Measurements from ENCODE around the gene CCDC7.
"Not testable (repeated sequence)": the region's sequence is repeated elsewhere in the genome, so short reads cannot be mapped to it uniquely, and the experiment has no call there.

CCDC7 gene

DNA sequence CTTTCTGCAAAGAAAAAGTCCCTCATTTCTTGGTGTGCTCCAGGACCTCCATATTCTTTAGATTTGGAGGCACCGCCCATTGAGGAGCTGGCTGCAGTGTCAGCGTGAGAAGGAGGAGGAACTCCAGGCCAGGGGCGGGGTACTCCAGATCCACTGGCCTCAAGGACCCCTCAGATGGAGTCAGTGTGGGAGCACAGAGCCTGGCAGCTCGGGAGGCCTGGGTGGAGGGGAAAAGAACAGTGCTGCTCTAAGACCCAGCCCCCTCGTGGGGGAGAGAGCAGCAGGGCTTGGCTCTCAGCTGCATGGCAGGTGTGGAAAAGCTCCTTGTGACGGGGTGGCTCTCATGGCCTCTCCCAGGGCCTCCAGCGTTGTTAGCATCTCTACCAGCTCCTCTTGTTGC lies 441.5 kb downstream of the CCDC7 start:
- no peak for DNase-seq (ENCODE audit: low read depth in 2 of 2)

DNA sequence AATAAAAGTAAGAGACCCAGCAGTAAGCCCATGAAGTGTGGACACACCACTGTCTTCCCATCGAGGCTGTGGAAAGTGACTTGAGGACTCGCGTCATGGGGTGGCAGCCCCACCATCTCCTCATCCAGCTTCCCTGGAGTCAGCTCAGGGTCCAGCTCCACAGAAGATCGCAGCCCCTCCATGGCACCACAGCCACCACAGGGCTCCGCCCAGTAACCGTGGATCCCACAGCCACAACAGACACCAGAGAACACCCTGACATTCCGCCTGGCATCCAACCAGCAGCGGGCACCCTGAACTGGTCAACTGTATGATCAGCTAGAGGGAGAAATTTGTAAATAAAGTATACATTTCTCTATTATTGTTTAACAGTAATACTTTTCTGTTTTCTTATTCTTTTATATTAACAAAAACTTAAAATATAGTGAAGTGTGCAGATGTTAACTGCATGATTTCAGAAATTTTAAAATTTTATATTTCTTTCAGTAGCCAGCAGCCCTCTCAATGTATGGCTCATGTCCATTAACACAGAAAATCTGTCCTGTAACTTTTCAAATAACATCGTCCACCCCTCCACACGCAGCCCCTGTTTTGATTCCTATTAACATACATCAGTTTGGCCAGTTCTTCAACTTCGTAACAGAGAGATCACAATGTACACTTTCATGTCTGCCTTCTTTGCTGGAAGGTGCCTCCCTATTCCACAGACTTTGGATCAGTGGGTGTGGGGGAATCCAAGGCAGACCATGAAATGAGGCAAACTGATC lies 442.4 kb downstream of the CCDC7 start:
- DNase-seq (ENCODE audit: low read depth in 2 of 2): no peak

DNA sequence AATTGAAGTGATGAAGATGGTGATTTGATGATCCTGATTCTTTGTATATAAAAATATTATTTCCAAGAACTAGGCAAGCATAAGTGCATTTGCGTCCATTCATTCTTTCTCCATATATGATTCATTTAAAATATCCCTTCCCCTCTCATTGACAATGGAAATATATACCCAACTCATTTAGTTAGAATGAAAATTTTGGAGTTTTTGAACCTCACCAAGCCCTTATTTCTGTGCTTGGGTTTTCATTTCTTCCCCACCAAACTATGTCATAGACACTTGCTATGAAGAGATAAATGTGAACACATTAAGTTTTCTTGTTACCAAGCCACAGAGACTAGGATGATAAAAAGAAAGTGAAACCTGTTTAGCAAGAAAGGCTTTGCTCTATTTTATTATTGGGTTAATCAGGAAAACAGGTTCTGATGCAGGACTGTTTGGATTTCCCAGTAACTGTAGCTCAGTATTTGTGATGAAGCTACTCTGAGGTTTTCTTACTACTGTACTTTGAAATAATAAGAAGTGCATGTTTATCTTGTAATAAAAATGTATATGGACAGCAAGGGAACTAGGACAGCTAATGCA lies 443.8 kb downstream of the CCDC7 start:
- DNase-seq (ENCODE audit: low read depth in 2 of 2): no peak

DNA sequence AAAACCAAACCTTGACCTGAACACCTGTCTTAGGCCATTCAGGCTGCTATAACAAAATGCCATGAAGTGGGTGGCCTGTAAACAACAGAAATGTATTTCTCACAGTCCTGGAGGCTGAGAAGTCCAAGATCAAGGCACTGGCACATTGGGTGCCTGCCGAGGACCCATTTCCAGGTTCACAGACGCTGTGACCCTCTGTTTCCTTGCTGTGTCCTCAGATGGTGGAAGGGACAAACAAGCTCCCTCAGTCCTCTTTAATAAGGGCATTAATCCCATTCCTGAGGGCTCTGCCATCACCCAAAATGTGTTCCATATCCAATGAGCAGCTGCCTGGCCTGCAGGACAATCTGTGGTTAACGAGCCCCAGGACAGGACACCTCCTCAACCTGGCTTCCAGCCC lies 444.5 kb downstream of the CCDC7 start:
- DNase-seq (ENCODE audit: low read depth in 2 of 2): no peak

DNA sequence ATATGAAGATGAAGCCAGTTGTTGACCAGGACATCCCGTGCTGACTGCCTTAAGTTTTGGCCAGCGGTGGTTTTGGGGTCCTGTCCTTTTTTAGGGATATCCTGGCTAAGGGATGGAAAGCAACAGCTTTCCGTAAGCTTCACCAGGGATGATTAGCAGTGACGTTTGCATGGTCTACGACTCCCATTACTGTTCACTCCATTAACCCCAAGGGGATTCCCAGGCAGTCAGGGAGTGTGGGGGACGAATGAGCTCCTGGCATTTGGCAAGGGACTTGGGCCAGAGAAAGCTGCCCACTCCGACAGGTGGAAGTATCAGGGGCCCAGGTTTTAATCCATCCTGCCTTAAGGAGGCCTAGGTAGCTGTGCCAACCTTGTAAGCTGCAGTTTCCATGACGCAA lies 445.3 kb downstream of the CCDC7 start:
- DNase-seq (ENCODE audit: low read depth in 2 of 2): no peak

DNA sequence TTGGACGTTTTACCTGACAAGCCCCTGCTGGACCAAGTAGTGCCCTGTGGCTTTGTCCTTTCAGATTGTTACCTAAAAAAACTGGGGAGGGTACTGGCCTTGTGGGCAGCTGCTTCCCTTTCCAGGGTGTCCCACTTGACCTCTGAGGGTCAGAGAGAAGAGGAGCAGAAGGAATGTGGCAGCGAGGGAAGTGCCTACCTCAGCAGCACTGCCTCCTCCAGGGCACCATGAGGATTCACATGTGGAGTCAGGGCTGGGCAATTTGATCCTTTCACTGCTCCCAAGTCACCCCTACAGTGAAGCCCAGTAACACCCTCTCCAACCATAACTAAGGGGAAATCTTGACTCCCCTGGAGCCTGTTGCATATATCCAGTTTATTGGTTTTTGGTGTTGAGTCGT lies 447.5 kb downstream of the CCDC7 start:
- DNase-seq (ENCODE audit: low read depth in 2 of 2): no peak

DNA sequence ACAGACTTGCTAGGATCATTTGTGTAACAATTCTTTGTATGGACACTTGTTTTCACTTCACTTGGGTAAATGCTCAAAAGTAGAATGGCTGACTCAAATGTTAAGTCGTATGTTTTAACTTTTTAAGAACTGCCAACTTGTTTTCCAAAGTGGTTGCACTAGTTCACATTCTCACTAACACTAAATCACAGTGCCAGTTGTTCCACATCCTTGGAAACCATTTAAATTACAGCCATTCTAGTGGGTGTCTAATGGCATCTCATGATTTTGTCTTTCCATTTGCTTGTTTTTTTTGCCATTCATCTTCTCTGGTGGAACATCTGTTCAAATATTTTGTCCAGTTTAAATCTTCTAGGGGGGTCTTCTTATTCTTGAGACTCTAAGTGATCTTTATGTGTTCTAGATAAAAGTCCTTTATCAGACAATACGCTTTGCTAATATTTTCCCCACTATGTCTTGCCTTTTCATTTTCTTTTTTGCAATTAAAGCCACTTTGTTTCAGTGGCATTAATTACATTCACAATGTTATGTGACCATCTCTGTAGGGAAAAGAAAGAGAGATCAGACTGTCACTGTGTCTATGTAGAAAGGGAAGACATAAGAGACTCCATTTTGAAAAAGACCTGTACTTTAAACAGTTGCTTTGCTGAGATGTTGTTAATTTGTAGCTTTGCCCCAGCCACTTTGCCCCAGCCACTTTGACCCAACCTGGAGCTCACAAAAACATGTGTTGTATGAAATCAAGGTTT lies 448.1 kb downstream of the CCDC7 start:
- DNase-seq (ENCODE audit: low read depth in 2 of 2): no peak

DNA sequence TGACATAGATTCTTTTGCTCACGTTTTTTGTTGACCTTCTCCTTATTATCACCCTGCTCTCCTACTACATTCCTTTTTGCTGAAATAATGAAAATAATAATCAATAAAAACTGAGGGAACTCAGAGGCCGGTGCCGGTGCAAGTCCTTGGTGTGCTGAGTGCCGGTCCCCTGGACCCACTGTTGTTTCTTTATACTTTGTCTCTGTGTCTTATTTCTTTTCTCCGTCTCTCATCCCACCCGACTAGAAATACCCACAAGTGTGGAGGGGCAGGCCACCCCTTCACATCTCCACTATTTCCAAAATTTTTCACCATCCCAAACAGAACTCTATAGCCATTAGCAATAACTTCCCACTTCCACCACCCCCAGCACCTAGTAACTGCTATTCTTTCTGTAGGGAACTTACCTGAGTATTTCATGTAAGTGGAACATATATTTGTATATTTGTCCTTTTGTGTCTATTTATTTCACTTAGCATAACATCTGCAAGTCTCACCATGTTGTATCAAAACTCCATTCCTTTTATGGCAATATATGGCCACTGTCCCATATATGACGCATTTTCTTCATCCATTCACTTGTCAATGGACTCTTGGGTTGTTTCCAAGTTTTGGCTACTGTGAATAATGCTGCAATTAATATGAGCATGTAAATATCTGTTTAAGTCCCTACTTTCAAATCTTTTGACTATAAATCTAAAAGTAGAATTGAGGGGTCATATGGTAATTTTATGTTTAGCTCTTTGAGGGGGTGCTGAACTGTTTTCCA lies 449.4 kb downstream of the CCDC7 start:
- not testable (repeated sequence) for DNase-seq (ENCODE audit: low read depth in 2 of 2)

DNA sequence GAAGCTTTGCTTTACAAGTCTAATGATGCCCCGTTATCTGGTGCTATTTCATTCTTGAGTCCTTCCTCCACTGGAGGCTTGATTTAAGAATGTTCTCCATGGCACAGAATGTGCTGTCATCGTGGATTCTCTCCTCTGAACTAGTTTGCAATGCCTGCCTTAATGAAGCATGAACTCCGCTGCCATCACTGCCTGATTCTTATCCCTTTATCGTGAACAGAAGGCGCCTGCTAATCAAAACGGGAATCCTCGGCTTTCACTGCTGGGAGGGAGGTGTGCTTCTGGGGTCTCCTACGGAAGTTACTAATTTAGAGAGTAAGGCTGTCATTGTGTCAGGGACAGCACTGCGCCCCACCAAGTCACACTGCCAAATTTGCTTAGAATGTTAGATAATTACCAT lies 455.9 kb downstream of the CCDC7 start:
- DNase-seq (ENCODE audit: low read depth in 2 of 2): no peak

DNA sequence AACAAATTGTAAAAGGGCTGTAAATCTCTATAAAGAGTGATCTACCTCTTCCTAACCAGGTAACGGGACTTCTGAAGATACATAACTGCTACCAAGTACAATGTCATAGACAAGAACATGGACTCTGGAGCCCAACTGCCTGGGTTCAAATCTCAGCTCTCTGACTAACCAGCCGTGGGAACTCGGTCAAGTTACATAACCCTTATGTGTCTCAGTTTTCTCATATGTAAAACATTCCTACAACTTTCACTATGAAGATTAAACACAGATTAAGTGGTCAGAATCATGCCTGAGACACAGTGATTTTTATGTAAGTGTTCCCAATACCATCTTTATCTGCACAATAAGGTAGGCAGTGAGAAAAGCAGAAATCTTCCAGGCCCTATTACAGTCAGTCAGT lies 459.5 kb downstream of the CCDC7 start:
- DNase-seq (ENCODE audit: low read depth in 2 of 2): no peak

DNA sequence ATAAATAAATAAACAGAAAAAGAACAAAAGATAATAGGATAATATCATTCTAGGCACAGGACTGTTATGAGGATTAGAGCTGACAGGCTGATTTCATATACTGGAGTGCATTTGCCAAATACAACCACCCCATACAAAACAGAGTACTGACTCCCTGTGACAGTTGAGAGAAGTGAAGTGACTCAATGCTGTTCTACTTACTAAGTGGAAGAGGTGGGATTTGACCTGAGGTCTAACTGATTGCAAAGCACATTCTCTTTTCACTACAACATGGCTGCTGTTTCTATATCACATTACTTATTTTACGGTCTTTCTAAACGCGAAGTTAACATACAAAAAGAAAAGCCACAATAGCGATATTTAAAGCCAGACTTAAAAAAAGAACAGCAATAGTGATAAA lies 460.7 kb downstream of the CCDC7 start:
- DNase-seq (ENCODE audit: low read depth in 2 of 2): no peak

DNA sequence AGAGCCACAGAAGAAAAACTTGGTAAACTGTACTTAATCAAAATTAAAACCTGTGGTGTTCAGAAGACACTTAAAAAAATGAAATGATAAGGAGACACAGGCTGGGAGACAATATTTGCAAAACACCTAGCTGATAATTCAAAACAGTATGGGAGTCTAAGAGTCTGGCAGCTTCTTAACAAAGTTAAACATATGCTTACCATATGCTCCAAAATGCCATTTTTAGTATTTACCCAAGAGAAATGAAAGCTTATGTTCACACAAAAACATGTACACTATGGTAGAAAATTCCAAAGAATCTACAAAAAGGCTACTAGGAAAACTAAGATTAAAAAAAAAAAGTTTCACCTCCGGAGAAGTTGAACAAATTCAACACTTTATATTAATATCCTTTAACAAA lies 463.5 kb downstream of the CCDC7 start:
- DNase-seq (ENCODE audit: low read depth in 2 of 2): no peak

DNA sequence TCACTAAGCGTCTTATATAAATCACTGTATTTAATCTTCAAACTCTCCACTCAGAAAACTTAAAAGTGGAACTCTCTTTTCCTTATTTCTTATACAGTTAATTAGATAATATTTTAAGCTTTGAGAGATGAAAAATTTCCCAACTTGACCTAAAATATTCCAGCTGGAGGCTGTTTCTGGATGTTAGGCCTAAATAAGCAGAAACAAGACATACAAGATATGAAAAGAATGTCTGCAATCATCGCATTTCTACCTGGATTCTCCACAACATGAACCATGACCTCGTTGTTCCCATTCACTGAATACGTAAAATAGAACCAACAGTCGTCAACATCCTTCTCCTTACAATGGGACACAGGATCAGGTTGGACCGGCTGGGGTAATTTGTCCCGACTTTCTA lies 464.0 kb downstream of the CCDC7 start:
- not testable (repeated sequence) for DNase-seq (ENCODE audit: low read depth in 2 of 2)

DNA sequence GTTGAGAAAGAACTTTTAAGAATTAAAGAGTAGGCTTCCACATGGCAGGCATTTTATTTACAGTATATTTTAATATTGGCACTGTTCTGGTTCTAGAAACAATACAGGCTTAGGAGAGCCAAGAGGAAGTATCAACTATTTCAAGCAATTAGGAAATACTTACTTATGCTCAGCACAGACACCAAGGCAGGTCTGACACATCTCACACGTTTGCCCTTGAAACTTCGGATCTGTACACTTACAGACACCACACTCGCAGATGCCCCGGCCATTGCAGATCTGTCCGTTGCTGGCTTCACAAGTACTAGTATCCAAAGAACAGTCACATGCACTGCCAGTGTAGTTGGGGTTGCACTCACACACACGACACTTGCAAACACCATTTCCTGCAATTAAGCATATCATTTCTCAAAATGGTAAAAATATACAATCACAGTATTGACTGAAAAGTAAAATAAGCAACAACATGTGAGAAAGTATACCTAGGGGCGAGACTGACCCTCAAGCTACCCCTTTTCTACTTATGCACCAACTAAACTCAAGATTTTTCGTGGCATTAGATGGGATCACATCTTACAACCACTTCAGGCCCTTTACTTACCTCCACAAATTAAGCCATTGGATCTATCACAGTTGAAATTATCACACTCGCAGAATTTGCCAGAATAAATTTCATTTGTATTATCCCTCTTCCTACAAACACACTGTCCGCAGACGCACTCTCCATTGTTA lies 465.5 kb downstream of the CCDC7 start:
- DNase-seq (ENCODE audit: low read depth in 2 of 2): no peak

DNA sequence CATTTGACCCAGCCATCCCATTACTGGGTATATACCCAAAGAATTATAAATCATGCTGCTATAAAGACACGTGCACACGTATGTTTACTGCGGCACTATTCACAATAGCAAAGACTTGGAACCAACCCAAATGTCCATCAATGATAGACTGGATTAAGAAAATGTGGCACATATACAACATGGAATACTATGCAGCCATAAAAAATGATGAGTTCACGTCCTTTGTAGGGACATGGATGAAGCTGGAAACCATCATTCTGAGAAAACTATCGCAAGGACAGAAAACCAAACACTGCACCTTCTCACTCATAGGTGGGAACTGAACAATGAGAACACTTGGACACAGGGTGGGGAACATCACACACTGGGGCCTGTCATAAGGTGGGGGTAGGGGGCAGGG lies 471.9 kb downstream of the CCDC7 start:
- DNase-seq (ENCODE audit: low read depth in 2 of 2): not testable (repeated sequence)

DNA sequence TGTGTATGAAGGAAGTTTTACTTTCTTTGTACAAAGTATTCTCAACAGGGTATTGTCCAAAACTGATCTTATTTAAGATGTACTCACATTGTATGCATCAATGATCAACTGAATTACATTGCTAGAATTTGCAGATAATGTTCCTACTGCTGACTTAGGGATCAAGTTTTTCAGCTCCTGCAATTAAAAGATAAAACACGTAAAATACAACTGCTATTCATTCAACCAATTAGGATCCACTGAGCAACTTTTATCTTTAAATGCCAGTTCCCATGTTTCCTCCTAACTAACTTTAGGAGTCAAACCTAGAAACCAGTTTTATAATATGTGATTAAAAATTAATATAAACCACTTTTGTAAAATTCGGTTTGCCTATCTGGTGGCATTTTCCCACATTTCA lies 476.2 kb downstream of the CCDC7 start:
- no peak for DNase-seq (ENCODE audit: low read depth in 2 of 2)

DNA sequence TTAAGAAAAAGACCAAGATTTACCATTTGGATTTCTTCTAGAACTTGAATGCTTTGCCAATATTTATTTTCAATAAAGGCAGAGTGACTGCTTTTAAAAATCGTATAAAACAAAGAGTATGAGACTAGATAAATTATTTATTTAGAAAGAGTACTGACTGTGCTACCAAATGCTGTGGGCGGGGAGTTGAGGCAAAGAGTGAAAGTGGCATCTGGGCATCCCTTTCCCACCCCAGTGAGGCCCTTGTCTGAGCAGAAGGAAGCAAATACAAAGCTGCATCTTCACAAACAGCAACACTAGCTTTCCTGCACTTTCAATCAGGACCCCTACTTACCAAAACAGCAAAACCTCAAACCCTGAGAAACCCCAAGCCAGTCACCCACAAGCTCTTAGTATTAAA lies 477.2 kb downstream of the CCDC7 start:
- no peak for DNase-seq (ENCODE audit: low read depth in 2 of 2)

DNA sequence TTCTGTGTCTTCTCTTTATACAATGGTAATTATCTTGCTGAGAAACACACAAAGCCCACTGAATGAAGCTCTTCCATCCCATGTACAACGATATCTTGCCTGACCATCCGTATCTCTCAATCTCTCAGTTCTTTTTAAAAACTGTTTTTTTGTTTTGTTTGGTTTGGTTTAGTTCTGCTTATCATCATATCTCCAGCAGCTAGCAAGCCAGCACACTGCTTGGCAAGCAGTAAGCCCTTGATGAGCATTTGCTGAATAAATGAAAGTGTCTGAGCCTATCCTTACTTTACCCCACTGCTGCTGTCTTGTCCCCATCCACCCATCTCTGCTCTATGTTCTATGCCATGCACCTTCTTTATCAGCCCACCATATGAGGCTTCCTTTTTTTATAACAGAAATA lies 477.9 kb downstream of the CCDC7 start:
- no peak for DNase-seq (ENCODE audit: low read depth in 2 of 2)

Measured in stimulated activated CD4-positive, alpha-beta T cell treated with anti-CD3 and anti-CD28 coated beads, Interleukin-1b, Interleukin-23, amount 100 ng/mL, for 1 hour (primary cell).